ENCODE measurements around the gene UTS2B.

The UTS2B gene

DNA sequence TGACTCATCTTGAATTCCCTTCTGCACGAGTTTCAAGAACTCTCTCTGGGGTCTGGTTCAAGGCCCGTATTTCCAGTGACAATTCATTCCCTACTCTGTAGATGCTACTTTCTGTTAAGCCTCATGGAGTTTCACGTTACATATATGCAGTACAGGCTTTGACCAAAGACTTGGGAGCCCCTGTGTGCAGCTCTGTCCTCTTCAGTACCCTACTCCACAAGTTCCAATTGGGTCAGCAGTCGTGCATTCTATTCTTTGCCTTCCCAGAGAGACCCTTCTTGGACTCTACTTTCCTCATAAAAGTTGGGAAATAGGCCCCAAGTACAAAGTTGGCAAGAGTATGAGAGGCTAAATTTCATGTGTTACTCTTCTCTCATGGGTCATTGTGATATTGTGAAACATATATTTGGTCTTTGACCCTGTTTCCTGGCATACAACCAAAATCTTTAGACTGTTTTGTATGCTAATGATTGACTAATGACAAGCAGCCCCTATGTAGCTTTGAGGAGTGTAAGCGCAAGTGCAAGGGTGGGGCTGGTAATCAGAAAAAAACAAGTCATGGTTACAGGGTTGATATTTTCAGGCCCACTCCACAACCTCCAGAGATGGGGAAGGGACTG is 16.1 kb downstream of the UTS2B start:
- H3K4me3 ChIP-seq (ENCODE audit: low read depth, low read length) = no peak overlapping the region
- TF ChIP-seq, protein P1, sequence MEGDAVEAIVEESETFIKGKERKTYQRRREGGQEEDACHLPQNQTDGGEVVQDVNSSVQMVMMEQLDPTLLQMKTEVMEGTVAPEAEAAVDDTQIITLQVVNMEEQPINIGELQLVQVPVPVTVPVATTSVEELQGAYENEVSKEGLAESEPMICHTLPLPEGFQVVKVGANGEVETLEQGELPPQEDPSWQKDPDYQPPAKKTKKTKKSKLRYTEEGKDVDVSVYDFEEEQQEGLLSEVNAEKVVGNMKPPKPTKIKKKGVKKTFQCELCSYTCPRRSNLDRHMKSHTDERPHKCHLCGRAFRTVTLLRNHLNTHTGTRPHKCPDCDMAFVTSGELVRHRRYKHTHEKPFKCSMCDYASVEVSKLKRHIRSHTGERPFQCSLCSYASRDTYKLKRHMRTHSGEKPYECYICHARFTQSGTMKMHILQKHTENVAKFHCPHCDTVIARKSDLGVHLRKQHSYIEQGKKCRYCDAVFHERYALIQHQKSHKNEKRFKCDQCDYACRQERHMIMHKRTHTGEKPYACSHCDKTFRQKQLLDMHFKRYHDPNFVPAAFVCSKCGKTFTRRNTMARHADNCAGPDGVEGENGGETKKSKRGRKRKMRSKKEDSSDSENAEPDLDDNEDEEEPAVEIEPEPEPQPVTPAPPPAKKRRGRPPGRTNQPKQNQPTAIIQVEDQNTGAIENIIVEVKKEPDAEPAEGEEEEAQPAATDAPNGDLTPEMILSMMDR (IDR thresholded peaks at IDR 0.05; ENCODE audit: borderline replicate concordance, insufficient read depth, low read depth, low read length) = no peak

DNA sequence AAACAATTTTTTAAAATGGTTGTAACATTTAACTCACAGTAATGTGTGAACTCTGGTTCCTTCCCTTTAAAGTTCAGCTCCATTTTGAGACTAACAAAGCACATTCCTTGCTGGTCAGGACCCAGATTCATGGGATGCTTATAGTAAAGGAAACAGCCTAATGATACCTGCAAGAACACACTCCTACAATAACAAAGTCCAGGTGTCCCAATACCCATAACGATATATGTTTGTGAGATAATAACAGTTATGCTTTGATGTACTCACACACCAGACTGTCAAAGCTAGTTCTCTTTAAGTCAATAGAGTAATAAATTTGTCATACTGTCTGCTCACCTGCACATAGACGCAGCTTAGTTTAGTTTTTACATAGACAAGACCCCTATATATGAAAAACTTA is 17.0 kb downstream of the UTS2B start:
- TF ChIP-seq, protein P1 (IDR thresholded peaks at IDR 0.05; ENCODE audit: borderline replicate concordance, insufficient read depth, low read depth, low read length) = no peak
- H3K4me3 ChIP-seq (ENCODE audit: low read depth, low read length) = no peak overlapping the region

DNA sequence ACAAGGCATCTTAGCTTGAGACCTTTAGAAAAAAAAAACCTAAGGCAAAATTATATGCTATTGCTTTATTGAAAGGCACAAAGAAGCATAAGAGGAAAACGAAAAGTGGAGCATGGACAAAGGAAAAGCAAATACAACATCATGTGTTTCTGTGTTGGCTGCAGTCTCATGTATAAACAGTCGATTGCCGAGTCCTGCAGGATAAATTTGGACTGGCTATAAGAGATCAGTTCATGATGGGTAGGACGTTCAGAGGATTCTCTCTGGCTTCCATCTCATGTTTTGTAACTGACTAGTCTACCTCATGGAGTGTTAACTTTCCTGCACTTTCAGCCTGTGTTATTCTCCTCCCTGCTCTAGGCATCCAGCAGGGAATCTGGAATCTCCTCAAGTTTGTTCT is 23.0 kb downstream of the UTS2B start:
- TF ChIP-seq, protein P1 (IDR thresholded peaks at IDR 0.05; ENCODE audit: borderline replicate concordance, insufficient read depth, low read depth, low read length) = no peak
- H3K4me3 ChIP-seq (ENCODE audit: low read depth, low read length) = no peak overlapping the region

DNA sequence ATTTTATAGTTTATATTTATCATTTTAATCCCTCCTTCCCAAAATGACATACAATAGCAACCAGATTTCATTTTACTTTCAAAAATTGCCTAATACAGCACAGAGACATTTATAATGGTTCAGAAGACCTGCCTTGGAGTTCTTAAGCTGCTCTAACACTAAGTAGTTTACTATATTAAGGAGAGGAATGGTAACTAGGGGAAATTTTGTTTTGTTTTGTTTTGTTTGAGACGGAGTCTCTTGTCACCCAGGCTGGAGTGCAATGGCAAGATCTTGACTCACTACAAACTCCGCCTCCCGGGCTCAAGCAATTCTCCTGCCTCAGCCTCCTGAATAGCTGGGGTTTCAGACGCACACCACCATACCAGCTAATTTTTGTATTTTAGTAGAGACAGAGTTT is 23.9 kb downstream of the UTS2B start:
- H3K4me3 ChIP-seq (ENCODE audit: low read depth, low read length) = no peak overlapping the region
- TF ChIP-seq, protein P1 (IDR thresholded peaks at IDR 0.05; ENCODE audit: borderline replicate concordance, insufficient read depth, low read depth, low read length) = no peak

DNA sequence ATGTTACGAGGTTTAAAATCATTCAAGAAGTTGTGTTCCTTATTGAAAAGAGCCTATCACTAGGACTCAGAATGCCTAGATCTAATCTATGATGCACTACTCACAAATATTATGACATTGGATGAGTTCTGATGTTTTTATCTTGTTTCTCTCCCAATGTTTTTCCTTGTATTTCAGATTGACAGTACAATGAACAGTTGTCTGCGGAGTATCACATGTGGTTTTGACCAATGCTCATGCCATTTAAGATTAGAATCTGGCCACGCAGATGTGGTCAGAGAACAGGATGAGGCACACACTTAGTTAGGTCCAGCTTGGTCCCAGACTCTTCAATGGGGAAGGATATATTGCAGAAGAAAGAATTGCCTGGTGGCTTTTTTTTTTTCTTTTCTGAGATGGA is 26.7 kb downstream of the UTS2B start:
- TF ChIP-seq, protein P1 (IDR thresholded peaks at IDR 0.05; ENCODE audit: borderline replicate concordance, insufficient read depth, low read depth, low read length) = no peak
- no peak overlapping the region for H3K4me3 ChIP-seq (ENCODE audit: low read depth, low read length)

DNA sequence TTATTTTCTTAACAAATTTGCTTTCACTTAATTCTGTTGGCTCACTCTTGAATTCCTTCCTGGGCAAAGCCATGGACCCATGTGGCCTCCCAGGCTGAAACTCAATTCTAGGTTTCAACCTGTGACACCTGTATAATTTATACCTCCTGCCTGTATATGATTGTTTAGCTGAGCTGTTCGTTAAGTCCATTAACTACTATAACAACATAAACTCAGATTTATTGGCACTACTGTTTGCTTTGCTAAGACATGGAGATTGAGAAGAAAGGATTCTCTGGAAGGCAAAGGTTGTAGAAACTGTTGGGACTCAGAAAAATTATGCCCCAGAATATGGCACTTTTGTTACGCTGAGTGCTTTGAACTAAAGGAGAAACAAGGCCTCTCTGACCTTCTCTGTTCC is 27.9 kb downstream of the UTS2B start:
- H3K4me3 ChIP-seq (ENCODE audit: low read depth, low read length) = no peak overlapping the region
- TF ChIP-seq, protein P1 (IDR thresholded peaks at IDR 0.05; ENCODE audit: borderline replicate concordance, insufficient read depth, low read depth, low read length) = no peak

DNA sequence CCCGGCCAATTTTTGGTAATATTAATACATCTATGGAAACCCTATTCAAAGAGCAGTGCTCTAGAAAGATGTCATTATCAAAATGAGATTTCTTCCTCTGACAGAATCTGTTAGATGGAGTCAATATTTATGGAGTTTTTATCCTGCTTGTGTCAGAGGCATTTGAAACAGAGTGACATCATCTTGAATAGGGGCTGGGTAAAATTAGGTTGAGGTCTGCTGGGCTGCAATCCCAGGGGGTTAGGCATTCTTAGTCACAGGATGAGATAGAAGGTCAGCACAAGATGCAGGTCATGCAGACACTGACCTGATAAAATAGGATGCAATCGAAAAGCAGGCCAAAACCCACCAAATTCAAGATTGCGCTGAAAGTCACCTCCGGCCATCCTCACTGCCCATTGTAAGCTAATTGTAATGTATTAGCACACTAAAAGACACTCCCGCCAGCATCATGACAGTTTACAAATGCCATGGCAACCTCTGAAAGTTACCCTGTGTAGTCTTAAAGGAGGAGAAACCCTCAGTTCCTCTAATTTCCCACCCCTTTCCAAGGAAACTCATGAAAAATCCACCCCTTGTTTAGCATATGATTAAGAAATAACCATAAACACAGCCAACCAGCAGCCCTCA is 28.4 kb downstream of the UTS2B start:
- H3K4me3 ChIP-seq (ENCODE audit: low read depth, low read length) = no peak overlapping the region
- TF ChIP-seq, protein P1 (IDR thresholded peaks at IDR 0.05; ENCODE audit: borderline replicate concordance, insufficient read depth, low read depth, low read length) = no peak
